ENCODE measurements around the gene WAS.

GRCh38 chrX:48696301-48696908 is 12.8 kb downstream of the WAS start, which contains the start of gene SUV39H1:
- TF ChIP-seq CTCF (IDR thresholded peaks at IDR 0.05) (no peak), POLR2A (IDR thresholded peaks at IDR 0.05) (peak in 1 of 2 donors; percentile 42)
